H1 (cell line): ENCODE measurements around the gene ADAMTS13. TPM values are rescaled to one million over a fixed set of nuclear protein-coding genes. Genes with fewer than 3 reads are reported as not detected.

Source experiments
- BCL11A ChIP-seq, 2 experiments: IDR thresholded peaks; one replicate each; pipeline ENCODE4 v1.6.1; 2011; ENCODE audit warnings: low read depth in 2 of 2, low read length in 2 of 2, mild to moderate bottlenecking in 2 of 2
- CBX8 ChIP-seq: fragments of 300-800, 300-1000 bp; sonication (generic); IDR thresholded peaks from 2 replicates; pipeline ENCODE4 v1.7.1; 2016; ENCODE audit warnings: low read depth, low read length, borderline replicate concordance
- CHD2 ChIP-seq: IDR thresholded peaks from 2 replicates; pipeline ENCODE4 v1.6.1; 2012; ENCODE audit warnings: low read length, improper control_type of control experiment
- CTBP2 ChIP-seq: IDR thresholded peaks from 2 replicates; pipeline ENCODE4 v1.7.0; 2011; ENCODE audit warnings: borderline replicate concordance, mild to moderate bottlenecking, moderate library complexity, mixed read lengths, low read length; ENCODE audit not compliant: insufficient read depth, insufficient read length
- E2F6 ChIP-seq: IDR thresholded peaks from 2 replicates; pipeline ENCODE4 v1.6.1; 2012; ENCODE audit warnings: inconsistent platforms
- EGR1 ChIP-seq: IDR thresholded peaks from 2 replicates; pipeline ENCODE4 v1.6.1; 2011; ENCODE audit warnings: low read depth, low read length, borderline replicate concordance
- GABPA ChIP-seq: IDR thresholded peaks from 2 replicates; pipeline ENCODE4 v1.6.1; 2011; ENCODE audit warnings: mild to moderate bottlenecking, low read length, moderate library complexity, borderline replicate concordance; ENCODE audit not compliant: insufficient read depth
- JUN ChIP-seq: IDR thresholded peaks from 2 replicates; pipeline ENCODE4 v1.6.1; 2011; ENCODE audit warnings: low read depth, mild to moderate bottlenecking, improper control_type of control experiment, low read length
- JUND ChIP-seq: IDR thresholded peaks from 2 replicates; pipeline ENCODE4 v1.6.1; 2011; ENCODE audit warnings: mild to moderate bottlenecking, improper control_type of control experiment, low read length
- KDM1A ChIP-seq: fragments of 200-600, 300-600 bp; sonication (generic); IDR thresholded peaks from 2 replicates; pipeline ENCODE4 v1.7.1; 2016; ENCODE audit warnings: mild to moderate bottlenecking, low read length, borderline replicate concordance
- KDM4A ChIP-seq: IDR thresholded peaks from one replicate; pipeline ENCODE4 v1.7.1; 2012; ENCODE audit warnings: low read depth, mild to moderate bottlenecking, moderate library complexity, low read length, inconsistent platforms; ENCODE audit not compliant: severe bottlenecking
- MAX ChIP-seq: IDR thresholded peaks from 2 replicates; pipeline ENCODE4 v1.6.1; 2012; ENCODE audit warnings: inconsistent platforms
- POLR2A ChIP-seq, 2 experiments: IDR thresholded peaks; 1 replicate in 1 of 2; 2 replicates in 1 of 2; pipeline ENCODE4 v1.6.1; 2011; ENCODE audit warnings: low read depth in 2 of 2, low read length in 2 of 2, mild to moderate bottlenecking in 2 of 2; ENCODE audit errors: control extremely low read depth in 1 of 2
- POU5F1 ChIP-seq: IDR thresholded peaks from 2 replicates; pipeline ENCODE4 v1.6.1; 2011; ENCODE audit warnings: low read depth, mild to moderate bottlenecking, low read length, moderate library complexity
- RAD21 ChIP-seq, 2 experiments: IDR thresholded peaks in 1 of 2; conservative IDR thresholded peaks in 1 of 2; 2 replicates each; pipeline ENCODE4 v1.6.1; 2011; ENCODE audit warnings: low read depth in 2 of 2, low read length in 2 of 2, improper control_type of control experiment in 1 of 2, inconsistent platforms in 1 of 2, mild to moderate bottlenecking in 1 of 2, moderate library complexity in 1 of 2
- RFX5 ChIP-seq: IDR thresholded peaks from 2 replicates; pipeline ENCODE4 v1.6.1; 2011; ENCODE audit warnings: low read depth, low read length, improper control_type of control experiment, borderline replicate concordance
- RXRA ChIP-seq: IDR thresholded peaks from 2 replicates; pipeline ENCODE4 v1.6.1; 2011; ENCODE audit warnings: low read depth, mild to moderate bottlenecking, low read length, moderate library complexity; ENCODE audit not compliant: insufficient read depth
- SIN3A ChIP-seq, 2 experiments: IDR thresholded peaks in 1 of 2; conservative IDR thresholded peaks in 1 of 2; 2 replicates each; pipeline ENCODE4 v1.6.1; 2011 to 2012; ENCODE audit warnings: low read length in 2 of 2, improper control_type of control experiment in 1 of 2, low read depth in 1 of 2, mild to moderate bottlenecking in 1 of 2
- SIX5 ChIP-seq: IDR thresholded peaks from 2 replicates; pipeline ENCODE4 v1.6.1; 2011; ENCODE audit warnings: mild to moderate bottlenecking, low read depth, low read length
- SUZ12 ChIP-seq: fragments of 200-600 bp; sonication (generic); IDR thresholded peaks from 2 replicates; pipeline ENCODE4 v1.6.1; 2012; ENCODE audit warnings: mild to moderate bottlenecking, inconsistent platforms, low read length, moderate library complexity, mixed read lengths
- TAF7 ChIP-seq: optimal IDR thresholded peaks from 2 replicates; pipeline ENCODE3; 2011; ENCODE audit warnings: low read depth, mild to moderate bottlenecking, inconsistent platforms, low read length, moderate library complexity, borderline replicate concordance
- YY1 ChIP-seq: IDR thresholded peaks from 2 replicates; pipeline ENCODE4 v1.6.1; 2011; ENCODE audit warnings: low read depth, mild to moderate bottlenecking, low read length
- polyA plus RNA-seq, 7 experiments: library from polyadenylated mRNA; depleted of rRNA in 3 of 7; stranded (reverse) in 5 of 7; unstranded in 2 of 7; fragments of >200 nt in 5 of 7; fragments of 200-250 nt in 2 of 7; gene quantifications; 1 replicate in 5 of 7; 2 replicates in 1 of 7; 4 replicates in 1 of 7; pipeline versions ENCODE4 v1.2.1 to v1.2.3, GENCODE V29; 2011 to 2013; ENCODE audit warnings: missing spikeins in 2 of 7, mixed read lengths in 2 of 7
- total RNA-seq: library from RNA; stranded (reverse); fragmentation: NEBNext Ultra II Directional; extraction: Animal tissue kit (Norgen Biotek cat#: 25700); gene quantifications from 2 replicates; pipeline ENCODE4 v1.2.1, GENCODE V29; 2021

Gene ADAMTS13
- total and polyA plus RNA-seq, 2 of the 8 experiments (the other 6 are each of a cell fraction or from before 2014, with no cell fraction given) = 4.4 to 5.8 TPM

GRCh38 chr9:133375724-133376654, 46.2 kb upstream of the ADAMTS13 start, which contains the start of the genes STKLD1 and SURF4 (continued):
- TF ChIP-seq KDM1A (no peak), TAF7 (peak; percentile 77), KDM4A (peak; percentile 87), CBX8 (no peak), MAX (peak; percentile 99), POLR2A (IDR thresholded peaks at IDR 0.05; ENCODE audit: control extremely low read depth in 1 of 2, low read depth in 2 of 2, low read length in 2 of 2) (peak in 1 of 2 experiments; percentile 82; a peak in 2 of 3 replicates), JUND (peak; percentile 72), CTBP2 (no peak), RAD21 (IDR thresholded peaks at IDR 0.05 in 1 of 2, conservative IDR thresholded peaks at IDR 0.05 in 1 of 2; ENCODE audit: low read depth in 2 of 2, low read length in 2 of 2) (no peak), CHD2 (peak; percentile 30; the same call in 1 of the 2 replicates), GABPA (peak; percentile 80), RXRA (no peak), E2F6 (peak; percentile 98), JUN (no peak), SIX5 (no peak), YY1 (no peak), RFX5 (no peak), BCL11A (IDR thresholded peaks at IDR 0.05; ENCODE audit: low read depth in 2 of 2, low read length in 2 of 2) (no peak), EGR1 (peak; percentile 59), POU5F1 (no peak), SIN3A (conservative IDR thresholded peaks at IDR 0.05 in 1 of 2, IDR thresholded peaks at IDR 0.05 in 1 of 2; ENCODE audit: low read depth in 1 of 2, low read length in 2 of 2) (peak in 1 of 2 experiments; percentile 42; a peak in 1 of 4 replicates), SUZ12 (no peak)
